Hematopoietic multipotent progenitor cell treated with erythropoietin and hydrocortisone succinate and interleukin-3 and kit ligand, for 4 days (in vitro differentiated cells): ENCODE measurements around the gene SSBP2.
A peak's percentile ranks its signal among the peaks of the same experiment; 100 is the strongest.
"Not testable (repeated sequence)": the region's sequence is repeated elsewhere in the genome, so short reads cannot be mapped to it uniquely, and the experiment has no call there.

Experiments used
- DNase-seq: peaks from one replicate; pipeline ENCODE4 v3.0.0-alpha.2; 2015

SSBP2 gene

GRCh38 chr5:81726297-81726696, 24.6 kb downstream of the SSBP2 start:
- no peak for DNase-seq

- peak; percentile 55 for DNase-seq
Measured at GRCh38 chr5:81724571-81724970, 26.3 kb downstream of the SSBP2 start.

GRCh38 chr5:81724108-81724507, 26.8 kb downstream of the SSBP2 start:
- no peak for DNase-seq

- no peak for DNase-seq
Measured at GRCh38 chr5:81721049-81721448, 29.8 kb downstream of the SSBP2 start.

- DNase-seq, result no peak
Measured at GRCh38 chr5:81719743-81720345, 31.1 kb downstream of the SSBP2 start.

GRCh38 chr5:81718300-81718699, 32.6 kb downstream of the SSBP2 start:
- DNase-seq, result peak; percentile 66

GRCh38 chr5:81717860-81718259, 33.0 kb downstream of the SSBP2 start:
- DNase-seq, result no peak

- DNase-seq, result no peak
Measured at GRCh38 chr5:81717226-81717625, 33.7 kb downstream of the SSBP2 start.

GRCh38 chr5:81714076-81714475, 36.8 kb downstream of the SSBP2 start:
- DNase-seq, result not testable (repeated sequence)

GRCh38 chr5:81708889-81709288, 42.0 kb downstream of the SSBP2 start:
- no peak for DNase-seq

- no peak for DNase-seq
Measured at GRCh38 chr5:81703840-81704239, 47.1 kb downstream of the SSBP2 start.

GRCh38 chr5:81700166-81700565, 50.7 kb downstream of the SSBP2 start:
- no peak for DNase-seq

GRCh38 chr5:81698813-81699212, 52.1 kb downstream of the SSBP2 start:
- no peak for DNase-seq

- DNase-seq, result peak; percentile 27
Measured at GRCh38 chr5:81696418-81697397, 54.2 kb downstream of the SSBP2 start.

GRCh38 chr5:81694726-81695125, 56.2 kb downstream of the SSBP2 start:
- DNase-seq, result no peak

GRCh38 chr5:81688215-81688614, 62.7 kb downstream of the SSBP2 start:
- no peak for DNase-seq

- DNase-seq, result no peak
Measured at GRCh38 chr5:81687292-81687691, 63.6 kb downstream of the SSBP2 start.

GRCh38 chr5:81685471-81685870, 65.4 kb downstream of the SSBP2 start:
- DNase-seq, result no peak

GRCh38 chr5:81679885-81680284, 71.0 kb downstream of the SSBP2 start:
- DNase-seq, result no peak

- no peak for DNase-seq
Measured at GRCh38 chr5:81675420-81675819, 75.5 kb downstream of the SSBP2 start.

- DNase-seq, result no peak
Measured at GRCh38 chr5:81665795-81666194, 85.1 kb downstream of the SSBP2 start.

GRCh38 chr5:81660624-81661023, 90.3 kb downstream of the SSBP2 start:
- not testable (repeated sequence) for DNase-seq

GRCh38 chr5:81657386-81657785, 93.5 kb downstream of the SSBP2 start:
- no peak for DNase-seq

- no peak for DNase-seq
Measured at GRCh38 chr5:81656783-81657182, 94.1 kb downstream of the SSBP2 start.
